Stimulated activated CD8-positive, alpha-beta memory T cell treated with anti-CD3 and anti-CD28 coated beads, Interleukin-7, amount 100 ng/mL, for 48 hours (primary cell): ENCODE results near the gene FANCE.
"Not testable (repeated sequence)": the region's sequence is repeated elsewhere in the genome, so short reads cannot be mapped to it uniquely, and the experiment has no call there.

Experiments
- DNase-seq, 2 donors: peaks; one replicate each; pipeline ENCODE4 v3.0.0-alpha.2; 2020; ENCODE audit warnings: low read depth in 1 of 2; ENCODE audit errors: extremely low read depth in 1 of 2

FANCE gene

GRCh38 chr6:35429463-35429862 lies 22.7 kb upstream of the FANCE start:
- DNase-seq = no peak

GRCh38 chr6:35432291-35432690 lies 19.8 kb upstream of the FANCE start:
- no peak for DNase-seq

GRCh38 chr6:35432702-35433101 lies 19.4 kb upstream of the FANCE start:
- not testable (repeated sequence) for DNase-seq

- DNase-seq = no peak
Observed at GRCh38 chr6:35435074-35435837, 16.9 kb upstream of the FANCE start.

- DNase-seq = no peak
Observed at GRCh38 chr6:35436071-35436857, 15.9 kb upstream of the FANCE start.

- DNase-seq = not testable (repeated sequence)
Observed at GRCh38 chr6:35438378-35439065, 13.6 kb upstream of the FANCE start.

GRCh38 chr6:35439308-35439707 lies 12.8 kb upstream of the FANCE start:
- no peak for DNase-seq

- no peak for DNase-seq
Observed at GRCh38 chr6:35441205-35441604, 10.9 kb upstream of the FANCE start.

GRCh38 chr6:35441642-35442041 lies 10.5 kb upstream of the FANCE start:
- DNase-seq = no peak

- DNase-seq = no peak
Observed at GRCh38 chr6:35442693-35443092, 9.4 kb upstream of the FANCE start.

GRCh38 chr6:35443341-35444030 lies 8.7 kb upstream of the FANCE start:
- DNase-seq = no peak

- no peak for DNase-seq
Observed at GRCh38 chr6:35445691-35446090, 6.4 kb upstream of the FANCE start.

GRCh38 chr6:35448191-35448590 lies 3.9 kb upstream of the FANCE start:
- no peak for DNase-seq

GRCh38 chr6:35449287-35449881 lies 2.8 kb upstream of the FANCE start:
- no peak for DNase-seq

- DNase-seq = no peak
Observed at GRCh38 chr6:35451354-35452182, 570 bp upstream of the FANCE start.

- DNase-seq = no peak
Observed at GRCh38 chr6:35453236-35453635, 1.1 kb downstream of the FANCE start.

GRCh38 chr6:35454391-35455110 lies 2.4 kb downstream of the FANCE start:
- no peak for DNase-seq

- no peak for DNase-seq
Observed at GRCh38 chr6:35457907-35458306, 5.8 kb downstream of the FANCE start.

GRCh38 chr6:35461270-35461669 lies 9.1 kb downstream of the FANCE start:
- no peak for DNase-seq
